ENCODE results near the gene ANKH. TPM values are rescaled to one million over a fixed set of nuclear protein-coding genes. Genes with fewer than 3 reads are reported as not detected.
A peak's percentile ranks its signal among the peaks of the same experiment; 100 is the strongest.

The ANKH gene
- total and polyA plus RNA-seq, 2 of the 13 experiments (the other 11 are each of a cell fraction or from before 2014, with no cell fraction given): 25.0 to 36.0 TPM

DNA sequence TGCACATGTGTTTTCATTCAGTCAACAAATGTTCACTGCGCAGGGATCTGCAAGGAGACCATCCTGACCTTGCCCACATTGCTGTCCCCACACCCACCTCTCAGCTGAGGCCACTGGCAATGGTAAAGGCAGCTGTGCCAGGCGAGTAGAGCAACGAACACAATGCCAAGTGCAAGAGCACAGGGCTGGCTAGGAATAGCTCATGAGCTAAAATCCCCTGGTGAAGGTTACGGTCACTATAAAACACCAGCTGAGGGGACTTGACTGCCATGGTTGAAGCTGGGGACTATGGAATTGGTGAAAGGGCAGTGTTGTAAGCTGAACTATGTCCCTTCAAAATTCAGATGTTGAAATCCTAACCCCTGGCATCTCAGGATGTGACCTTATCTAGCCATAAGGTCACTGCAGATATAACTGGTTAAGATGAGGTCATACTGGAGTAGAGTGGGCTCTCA, 111.0 kb downstream of the ANKH start (continued):
- TF ChIP-seq, protein P1, sequence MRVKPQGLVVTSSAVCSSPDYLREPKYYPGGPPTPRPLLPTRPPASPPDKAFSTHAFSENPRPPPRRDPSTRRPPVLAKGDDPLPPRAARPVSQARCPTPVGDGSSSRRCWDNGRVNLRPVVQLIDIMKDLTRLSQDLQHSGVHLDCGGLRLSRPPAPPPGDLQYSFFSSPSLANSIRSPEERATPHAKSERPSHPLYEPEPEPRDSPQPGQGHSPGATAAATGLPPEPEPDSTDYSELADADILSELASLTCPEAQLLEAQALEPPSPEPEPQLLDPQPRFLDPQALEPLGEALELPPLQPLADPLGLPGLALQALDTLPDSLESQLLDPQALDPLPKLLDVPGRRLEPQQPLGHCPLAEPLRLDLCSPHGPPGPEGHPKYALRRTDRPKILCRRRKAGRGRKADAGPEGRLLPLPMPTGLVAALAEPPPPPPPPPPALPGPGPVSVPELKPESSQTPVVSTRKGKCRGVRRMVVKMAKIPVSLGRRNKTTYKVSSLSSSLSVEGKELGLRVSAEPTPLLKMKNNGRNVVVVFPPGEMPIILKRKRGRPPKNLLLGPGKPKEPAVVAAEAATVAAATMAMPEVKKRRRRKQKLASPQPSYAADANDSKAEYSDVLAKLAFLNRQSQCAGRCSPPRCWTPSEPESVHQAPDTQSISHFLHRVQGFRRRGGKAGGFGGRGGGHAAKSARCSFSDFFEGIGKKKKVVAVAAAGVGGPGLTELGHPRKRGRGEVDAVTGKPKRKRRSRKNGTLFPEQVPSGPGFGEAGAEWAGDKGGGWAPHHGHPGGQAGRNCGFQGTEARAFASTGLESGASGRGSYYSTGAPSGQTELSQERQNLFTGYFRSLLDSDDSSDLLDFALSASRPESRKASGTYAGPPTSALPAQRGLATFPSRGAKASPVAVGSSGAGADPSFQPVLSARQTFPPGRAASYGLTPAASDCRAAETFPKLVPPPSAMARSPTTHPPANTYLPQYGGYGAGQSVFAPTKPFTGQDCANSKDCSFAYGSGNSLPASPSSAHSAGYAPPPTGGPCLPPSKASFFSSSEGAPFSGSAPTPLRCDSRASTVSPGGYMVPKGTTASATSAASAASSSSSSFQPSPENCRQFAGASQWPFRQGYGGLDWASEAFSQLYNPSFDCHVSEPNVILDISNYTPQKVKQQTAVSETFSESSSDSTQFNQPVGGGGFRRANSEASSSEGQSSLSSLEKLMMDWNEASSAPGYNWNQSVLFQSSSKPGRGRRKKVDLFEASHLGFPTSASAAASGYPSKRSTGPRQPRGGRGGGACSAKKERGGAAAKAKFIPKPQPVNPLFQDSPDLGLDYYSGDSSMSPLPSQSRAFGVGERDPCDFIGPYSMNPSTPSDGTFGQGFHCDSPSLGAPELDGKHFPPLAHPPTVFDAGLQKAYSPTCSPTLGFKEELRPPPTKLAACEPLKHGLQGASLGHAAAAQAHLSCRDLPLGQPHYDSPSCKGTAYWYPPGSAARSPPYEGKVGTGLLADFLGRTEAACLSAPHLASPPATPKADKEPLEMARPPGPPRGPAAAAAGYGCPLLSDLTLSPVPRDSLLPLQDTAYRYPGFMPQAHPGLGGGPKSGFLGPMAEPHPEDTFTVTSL (CRISPR knock-in tag; IDR thresholded peaks at IDR 0.05; ENCODE audit: borderline replicate concordance): peak; percentile 73
- TF ChIP-seq TARDBP (CRISPR knock-in tag; IDR thresholded peaks at IDR 0.05) (peak; percentile 37; the same call in 1 of the 2 replicates), ZNF567 (CRISPR knock-in tag; IDR thresholded peaks at IDR 0.05; ENCODE audit: borderline replicate concordance) (no peak), NR2C2 (CRISPR knock-in tag; IDR thresholded peaks at IDR 0.05; ENCODE audit: borderline replicate concordance) (peak; percentile 85), ZNF143 (CRISPR knock-in tag; IDR thresholded peaks at IDR 0.05) (no peak), ZNF598 (CRISPR knock-in tag; IDR thresholded peaks at IDR 0.05; ENCODE audit: borderline replicate concordance) (no peak), ZFP36L2 (CRISPR knock-in tag; IDR thresholded peaks at IDR 0.05) (no peak), CCDC6 (CRISPR knock-in tag; IDR thresholded peaks at IDR 0.05) (no peak; the same call in 1 of the 2 replicates), SP140L (CRISPR knock-in tag; IDR thresholded peaks at IDR 0.05; ENCODE audit: borderline replicate concordance) (no peak), ZNF552 (CRISPR knock-in tag; IDR thresholded peaks at IDR 0.05; ENCODE audit: borderline replicate concordance) (no peak), ZNF121 (CRISPR knock-in tag; IDR thresholded peaks at IDR 0.05) (no peak), SAFB2 (CRISPR knock-in tag; IDR thresholded peaks at IDR 0.05; ENCODE audit: borderline replicate concordance, low read depth) (no peak), ZNF607 (CRISPR knock-in tag; IDR thresholded peaks at IDR 0.05; ENCODE audit: borderline replicate concordance) (no peak), ELF3 (CRISPR knock-in tag; IDR thresholded peaks at IDR 0.05) (no peak), ZNF547 (CRISPR knock-in tag; IDR thresholded peaks at IDR 0.05) (no peak), RXRB (CRISPR knock-in tag; IDR thresholded peaks at IDR 0.05; ENCODE audit: borderline replicate concordance) (peak; percentile 84), POLR2AphosphoS2 (IDR thresholded peaks at IDR 0.05; ENCODE audit: low read depth, low read length) (no peak), KDM6A (CRISPR knock-in tag; IDR thresholded peaks at IDR 0.05; ENCODE audit: low read depth) (no peak), GABPA (IDR thresholded peaks at IDR 0.05; ENCODE audit: low read depth, low read length) (no peak), GABPA (CRISPR knock-in tag; IDR thresholded peaks at IDR 0.05; ENCODE audit: low read depth) (no peak)
- TF ChIP-seq, protein P2, sequence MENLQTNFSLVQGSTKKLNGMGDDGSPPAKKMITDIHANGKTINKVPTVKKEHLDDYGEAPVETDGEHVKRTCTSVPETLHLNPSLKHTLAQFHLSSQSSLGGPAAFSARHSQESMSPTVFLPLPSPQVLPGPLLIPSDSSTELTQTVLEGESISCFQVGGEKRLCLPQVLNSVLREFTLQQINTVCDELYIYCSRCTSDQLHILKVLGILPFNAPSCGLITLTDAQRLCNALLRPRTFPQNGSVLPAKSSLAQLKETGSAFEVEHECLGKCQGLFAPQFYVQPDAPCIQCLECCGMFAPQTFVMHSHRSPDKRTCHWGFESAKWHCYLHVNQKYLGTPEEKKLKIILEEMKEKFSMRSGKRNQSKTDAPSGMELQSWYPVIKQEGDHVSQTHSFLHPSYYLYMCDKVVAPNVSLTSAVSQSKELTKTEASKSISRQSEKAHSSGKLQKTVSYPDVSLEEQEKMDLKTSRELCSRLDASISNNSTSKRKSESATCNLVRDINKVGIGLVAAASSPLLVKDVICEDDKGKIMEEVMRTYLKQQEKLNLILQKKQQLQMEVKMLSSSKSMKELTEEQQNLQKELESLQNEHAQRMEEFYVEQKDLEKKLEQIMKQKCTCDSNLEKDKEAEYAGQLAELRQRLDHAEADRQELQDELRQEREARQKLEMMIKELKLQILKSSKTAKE (CRISPR knock-in tag; IDR thresholded peaks at IDR 0.05; ENCODE audit: borderline replicate concordance): no peak
